Colonic mucosa (tissue), 4 donors: ENCODE results near the gene TACSTD2. TPM values are rescaled to one million over a fixed set of nuclear protein-coding genes. Genes with fewer than 3 reads are reported as not detected.

ENCODE experiments used
- DNase-seq: peaks from one replicate; pipeline ENCODE4 v3.0.0-alpha.2; 2020
- H3K27ac ChIP-seq: fragments of 200-600 bp; one replicate; pipeline ENCODE4 v1.8.0; 2021
- H3K27me3 ChIP-seq: fragments of 200-600 bp; one replicate; pipeline ENCODE4 v1.8.0; 2021
- H3K36me3 ChIP-seq: fragments of 200-600 bp; one replicate; pipeline ENCODE4 v1.8.0; 2021
- H3K4me1 ChIP-seq: fragments of 200-600 bp; one replicate; pipeline ENCODE4 v1.8.0; 2021; ENCODE audit warnings: mild to moderate bottlenecking
- H3K4me3 ChIP-seq: fragments of 200-600 bp; one replicate; pipeline ENCODE4 v1.8.0; 2021
- H3K9ac ChIP-seq, 2 donors: one replicate each; pipeline ENCODE4 v1.7.0; 2013; ENCODE audit warnings: control low read depth in 2 of 2, low read depth in 2 of 2, low read length in 2 of 2
- H3K9me3 ChIP-seq: fragments of 200-600 bp; one replicate; pipeline ENCODE4 v1.8.0; 2021
- intact Hi-C: fragments of 100-400 bp; cut with DNase I; formaldehyde crosslinking; loops from one replicate; pipeline ENCODE4 v1.14.1; 2022
- total RNA-seq, 2 donors: library from RNA; stranded (reverse); fragmentation: NEBNext Ultra II Directional in 1 of 2; extraction: Animal tissue kit (Norgen Biotek cat#: 25700) in 1 of 2; gene quantifications; one replicate each; pipeline ENCODE4 v1.2.1, GENCODE V29; 2021
- TF ChIP-seq, protein P1 (sequence below): fragments of 200-600 bp; IDR thresholded peaks from one replicate; pipeline ENCODE4 v1.8.0; 2022; ENCODE audit warnings: antibody characterized with exemption, mild to moderate bottlenecking
- donor health status: healthy.
- donor health status: DM: no; HTN: no; CAD: no.
- donor health status: DM: no; HTN: no; CAD: no.

Gene TACSTD2
- total RNA-seq, 2 donors from 2014 or later = 0.52 to 1.2 TPM

DNA sequence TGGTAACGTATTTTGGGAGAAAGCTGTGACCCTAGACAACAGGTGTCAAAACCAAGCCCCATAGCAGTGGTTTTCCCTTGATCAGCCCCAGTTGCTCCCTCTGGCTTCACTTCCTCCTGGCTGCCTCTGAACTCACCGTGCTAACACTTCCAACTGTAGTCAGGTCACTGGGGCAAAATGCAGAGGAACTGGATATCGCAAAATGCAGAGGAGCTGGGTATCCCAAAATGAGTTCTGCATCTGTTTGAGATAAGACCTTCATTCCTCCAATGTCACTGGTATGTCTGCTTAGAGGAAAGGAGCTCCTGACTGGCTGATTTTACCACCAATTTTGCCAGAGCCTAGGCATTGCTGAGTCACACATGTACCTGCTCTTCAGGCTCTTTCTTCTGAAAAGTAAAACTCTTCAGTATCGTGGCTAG lies 19.6 kb upstream of the TACSTD2 start:
- Histone ChIP-seq H3K27me3 (no peaks in the 10 kb centered on the region), H3K36me3 (no peaks in the 10 kb centered on the region), H3K9ac (no peak overlapping the region), H3K4me1 (no peaks in the 10 kb centered on the region), H3K4me3 (no peak overlapping the region), H3K27ac (no peak overlapping the region), H3K9me3 (no peaks in the 10 kb centered on the region)
- intact Hi-C loops = no loop called here
- TF ChIP-seq, protein P1, sequence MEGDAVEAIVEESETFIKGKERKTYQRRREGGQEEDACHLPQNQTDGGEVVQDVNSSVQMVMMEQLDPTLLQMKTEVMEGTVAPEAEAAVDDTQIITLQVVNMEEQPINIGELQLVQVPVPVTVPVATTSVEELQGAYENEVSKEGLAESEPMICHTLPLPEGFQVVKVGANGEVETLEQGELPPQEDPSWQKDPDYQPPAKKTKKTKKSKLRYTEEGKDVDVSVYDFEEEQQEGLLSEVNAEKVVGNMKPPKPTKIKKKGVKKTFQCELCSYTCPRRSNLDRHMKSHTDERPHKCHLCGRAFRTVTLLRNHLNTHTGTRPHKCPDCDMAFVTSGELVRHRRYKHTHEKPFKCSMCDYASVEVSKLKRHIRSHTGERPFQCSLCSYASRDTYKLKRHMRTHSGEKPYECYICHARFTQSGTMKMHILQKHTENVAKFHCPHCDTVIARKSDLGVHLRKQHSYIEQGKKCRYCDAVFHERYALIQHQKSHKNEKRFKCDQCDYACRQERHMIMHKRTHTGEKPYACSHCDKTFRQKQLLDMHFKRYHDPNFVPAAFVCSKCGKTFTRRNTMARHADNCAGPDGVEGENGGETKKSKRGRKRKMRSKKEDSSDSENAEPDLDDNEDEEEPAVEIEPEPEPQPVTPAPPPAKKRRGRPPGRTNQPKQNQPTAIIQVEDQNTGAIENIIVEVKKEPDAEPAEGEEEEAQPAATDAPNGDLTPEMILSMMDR = no peak
- DNase-seq = no peak

DNA sequence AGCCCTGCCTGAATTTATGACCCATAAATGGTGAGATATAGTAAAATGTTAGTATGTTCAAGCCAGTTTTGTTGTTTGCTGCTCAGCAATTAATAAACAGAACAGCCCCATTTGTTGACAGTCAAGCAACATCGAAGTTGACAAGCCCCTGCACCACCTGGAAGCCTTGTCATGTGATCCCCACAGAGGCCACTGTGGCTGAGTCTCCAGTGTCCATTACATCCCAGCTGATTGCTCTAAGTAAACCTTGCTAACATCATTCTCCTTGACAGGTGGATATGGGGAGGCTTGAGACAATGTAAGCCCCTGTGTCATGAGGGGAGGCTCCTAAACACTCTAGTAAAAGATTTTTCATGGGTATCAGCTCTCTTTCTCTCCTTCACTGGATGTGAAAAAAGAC lies 17.5 kb upstream of the TACSTD2 start:
- H3K4me3 ChIP-seq = no peak overlapping the region
- no peaks in the 10 kb centered on the region for H3K4me1 ChIP-seq
- no peak overlapping the region for H3K9ac ChIP-seq
- H3K9me3 ChIP-seq = no peaks in the 10 kb centered on the region
- no peak overlapping the region for H3K27ac ChIP-seq
- TF ChIP-seq, protein P1 = no peak
- no peaks in the 10 kb centered on the region for H3K36me3 ChIP-seq
- H3K27me3 ChIP-seq = no peaks in the 10 kb centered on the region
- DNase-seq = no peak
- intact Hi-C loops = no loop called here

DNA sequence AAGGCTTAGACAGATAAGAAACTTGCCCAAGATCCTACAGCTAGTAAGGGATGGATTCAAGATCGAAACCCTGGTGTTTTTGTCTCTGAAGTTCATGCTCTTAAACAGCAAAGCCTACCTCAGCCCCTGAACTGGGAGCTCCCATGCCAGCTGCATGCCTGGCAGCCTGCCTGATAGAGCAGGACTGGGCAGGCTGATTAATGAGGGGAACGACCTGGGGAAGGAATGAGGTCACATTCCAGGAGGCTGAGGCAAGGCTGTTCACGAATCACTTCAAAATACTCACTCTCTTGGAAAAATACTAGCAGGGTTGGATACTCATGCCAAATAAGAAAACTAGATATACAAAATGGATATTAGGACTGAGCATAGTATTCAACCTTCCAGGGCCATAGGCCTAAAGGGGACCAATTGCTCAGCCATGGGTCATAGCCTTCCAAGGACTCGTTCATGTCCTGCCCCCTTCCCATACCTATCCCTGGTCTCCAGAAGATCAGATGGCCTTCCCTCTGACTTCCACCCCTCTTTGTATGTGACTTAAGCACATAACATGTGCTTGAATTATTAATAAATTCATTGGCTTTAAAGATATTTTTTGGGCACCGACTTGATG lies 15.6 kb upstream of the TACSTD2 start:
- no peaks in the 10 kb centered on the region for H3K4me1 ChIP-seq
- no peak overlapping the region for H3K4me3 ChIP-seq
- no peaks in the 10 kb centered on the region for H3K27me3 ChIP-seq
- no peak for DNase-seq
- TF ChIP-seq, protein P1 = no peak
- H3K9me3 ChIP-seq = no peaks in the 10 kb centered on the region
- H3K9ac ChIP-seq = no peak overlapping the region
- no peaks in the 10 kb centered on the region for H3K36me3 ChIP-seq
- H3K27ac ChIP-seq = no peak overlapping the region
- intact Hi-C loops = no loop called here

DNA sequence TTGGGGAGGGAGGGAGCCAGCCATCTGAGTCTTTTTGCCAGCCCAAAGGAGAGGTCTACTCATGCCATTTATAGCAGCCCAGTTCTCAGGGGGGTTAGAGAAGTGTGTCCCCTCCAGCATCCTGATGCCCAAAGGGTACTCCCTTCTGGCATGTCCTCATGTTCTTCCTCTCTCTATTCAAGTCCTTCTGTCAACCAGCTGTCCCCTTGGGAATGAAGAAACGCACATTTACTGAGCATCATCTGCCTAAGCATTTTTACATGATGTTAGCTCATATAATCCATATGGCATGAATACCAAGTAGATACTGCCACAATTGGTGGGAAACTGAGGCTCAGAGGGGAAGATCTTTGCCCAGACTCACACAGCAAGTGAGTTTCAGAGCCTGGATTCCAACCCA lies 14.8 kb upstream of the TACSTD2 start:
- Histone ChIP-seq H3K9me3 (no peaks in the 10 kb centered on the region), H3K4me3 (no peak overlapping the region), H3K36me3 (no peaks in the 10 kb centered on the region), H3K27me3 (no peaks in the 10 kb centered on the region), H3K27ac (no peak overlapping the region), H3K4me1 (no peaks in the 10 kb centered on the region), H3K9ac (no peak overlapping the region)
- no peak for DNase-seq
- intact Hi-C loops = no loop called here
- TF ChIP-seq, protein P1 = no peak

DNA sequence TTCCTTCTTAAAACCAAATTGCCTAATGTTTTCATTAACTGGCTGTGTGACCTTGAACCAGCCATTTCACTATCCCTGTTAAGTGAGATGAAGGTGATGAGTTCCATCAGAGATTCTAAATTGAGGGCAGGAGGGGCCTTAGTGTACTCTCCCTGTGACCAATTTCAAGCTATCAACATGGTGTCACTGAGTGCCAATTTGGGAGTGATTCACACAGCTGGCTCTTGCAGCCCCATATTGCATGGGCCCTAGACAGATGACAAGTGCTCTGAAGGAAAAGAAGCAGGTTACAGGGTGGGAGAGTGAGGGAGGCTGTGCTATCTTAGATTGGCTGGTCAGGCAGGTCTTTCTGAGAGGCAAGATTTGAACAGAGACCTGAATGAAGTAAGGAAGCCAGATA lies 13.0 kb upstream of the TACSTD2 start:
- no peaks in the 10 kb centered on the region for H3K36me3 ChIP-seq
- intact Hi-C loops = no loop called here
- H3K4me3 ChIP-seq = no peak overlapping the region
- H3K9me3 ChIP-seq = no peaks in the 10 kb centered on the region
- H3K4me1 ChIP-seq = no peaks in the 10 kb centered on the region
- no peak overlapping the region for H3K27ac ChIP-seq
- no peaks in the 10 kb centered on the region for H3K27me3 ChIP-seq
- TF ChIP-seq, protein P1 = no peak
- no peak overlapping the region for H3K9ac ChIP-seq
- DNase-seq = no peak
